Stimulated activated CD8-positive, alpha-beta memory T cell treated with anti-CD3 and anti-CD28 coated beads, Interleukin-7, amount 100 ng/mL, for 24 hours (primary cell): ENCODE measurements around the gene TACR3.
"Not testable (repeated sequence)": the region's sequence is repeated elsewhere in the genome, so short reads cannot be mapped to it uniquely, and the experiment has no call there.

Experiments used
- DNase-seq: peaks from one replicate; pipeline ENCODE4 v3.0.0-alpha.2; 2020; ENCODE audit warnings: low read depth

TACR3 gene

GRCh38 chr4:103719830-103720207 lies at the start of gene TACR3:
TSS of gene TACR3 (minus strand) at chr4:103719985. CDS start at chr4:103719675, 310 bp downstream.
- DNase-seq = no peak

GRCh38 chr4:103757631-103758030 lies 37.8 kb upstream of the TACR3 start:
- no peak for DNase-seq

GRCh38 chr4:103756741-103757140 lies 37.0 kb upstream of the TACR3 start:
- DNase-seq = no peak

GRCh38 chr4:103754844-103755243 lies 35.1 kb upstream of the TACR3 start:
- no peak for DNase-seq

GRCh38 chr4:103753868-103754653 lies 34.3 kb upstream of the TACR3 start:
- no peak for DNase-seq

- DNase-seq = not testable (repeated sequence)
Observed at GRCh38 chr4:103723150-103723549, 3.4 kb upstream of the TACR3 start.

- DNase-seq = no peak
Observed at GRCh38 chr4:103721251-103721650, 1.5 kb upstream of the TACR3 start.

- DNase-seq = no peak
Observed at GRCh38 chr4:103720661-103721060, 876 bp upstream of the TACR3 start.

GRCh38 chr4:103719105-103719829 lies 518 bp downstream of the TACR3 start:
- DNase-seq = no peak

- no peak for DNase-seq
Observed at GRCh38 chr4:103692615-103693014, 27.2 kb downstream of the TACR3 start.

- DNase-seq = no peak
Observed at GRCh38 chr4:103673983-103674382, 45.8 kb downstream of the TACR3 start.

- DNase-seq = not testable (repeated sequence)
Observed at GRCh38 chr4:103666764-103667163, 53.0 kb downstream of the TACR3 start.

GRCh38 chr4:103664436-103665075 lies 55.2 kb downstream of the TACR3 start:
- DNase-seq = no peak

GRCh38 chr4:103648541-103648940 lies 71.2 kb downstream of the TACR3 start:
- no peak for DNase-seq

- DNase-seq = no peak
Observed at GRCh38 chr4:103645991-103646390, 73.8 kb downstream of the TACR3 start.

GRCh38 chr4:103634236-103634635 lies 85.5 kb downstream of the TACR3 start:
- DNase-seq = no peak

GRCh38 chr4:103626296-103626695 lies 93.5 kb downstream of the TACR3 start:
- no peak for DNase-seq

GRCh38 chr4:103591841-103592240 lies 127.9 kb downstream of the TACR3 start:
- DNase-seq = no peak

GRCh38 chr4:103567591-103567990 lies 152.2 kb downstream of the TACR3 start:
- DNase-seq = no peak

- DNase-seq = not testable (repeated sequence)
Observed at GRCh38 chr4:103559178-103559577, 160.6 kb downstream of the TACR3 start.
